ENCODE data around the gene TBCK. TPM values are rescaled to one million over a fixed set of nuclear protein-coding genes. Genes with fewer than 3 reads are reported as not detected.

The TBCK gene
- total and polyA plus RNA-seq, 9 of the 15 experiments (the other 6 are each of a cell fraction or from before 2014, with no cell fraction given) = 5.3 to 26.6 (median 16.2) TPM

- CTCF ChIA-PET (ENCODE audit: low intra/inter-chr PET ratio) = no interaction called here
- Histone ChIP-seq H3K27ac (ENCODE audit: extremely low read depth, low read depth, low read length) (no peak overlapping the region), H3K4me2 (ENCODE audit: insufficient read depth, low read length) (no peak overlapping the region), H3K4me1 (replicated peaks in 1 of 2; ENCODE audit: control insufficient read depth in 2 of 2, insufficient read depth in 2 of 2, low read length in 2 of 2) (no peaks in the 10 kb centered on the region), H3K4me3 (no peak overlapping the region), H3K27me3 (ENCODE audit: control insufficient read depth in 2 of 2, insufficient read depth in 2 of 2, low read length in 2 of 2) (no peaks in the 10 kb centered on the region), H3K9me3 (replicated peaks; ENCODE audit: control insufficient read depth, insufficient read depth, low read depth, low read length) (no peaks in the 10 kb centered on the region), H3K9ac (ENCODE audit: insufficient read depth in 1 of 2, low read depth in 2 of 2, low read length in 2 of 2) (no peak overlapping the region), H2AFZ (ENCODE audit: low read depth, low read length) (no peak overlapping the region), H4K20me1 (replicated peaks; ENCODE audit: control insufficient read depth, insufficient read depth, low read length) (no peaks in the 10 kb centered on the region), H3K79me2 (ENCODE audit: control insufficient read depth, insufficient read depth, low read length) (no peaks in the 10 kb centered on the region), H3K9me1 (ENCODE audit: control insufficient read depth, insufficient read depth, low read length) (no peaks in the 10 kb centered on the region), H3K36me3 (ENCODE audit: control insufficient read depth, insufficient read depth, low read length) (peaks cover 15% of the 10 kb centered on the region; the same call in 1 of the 3 replicates)
- BruUV-seq (replicated peaks) = no TSS peak
- intact Hi-C loops (cut with micrococcal nuclease) = no loop called here
- TF ChIP-seq MXD1 (CRISPR knock-in tag; IDR thresholded peaks at IDR 0.05; ENCODE audit: borderline replicate concordance, poor library complexity, severe bottlenecking) = no peak
- TF ChIP-seq TBL1XR1 (IDR thresholded peaks at IDR 0.05; ENCODE audit: low read length in 2 of 2) = no peak
- TF ChIP-seq ATF2 (CRISPR knock-in tag; IDR thresholded peaks at IDR 0.05) = no peak
- no peak for TF ChIP-seq NR2C1 (IDR thresholded peaks at IDR 0.05)
- no peak for TF ChIP-seq NR2C1 (tag; IDR thresholded peaks at IDR 0.05)
- no peak for TF ChIP-seq STAG1 (CRISPR knock-in tag; IDR thresholded peaks at IDR 0.05; ENCODE audit: borderline replicate concordance)
- TF ChIP-seq JUN (IDR thresholded peaks at IDR 0.05; ENCODE audit: borderline replicate concordance, low read depth, low read length) = no peak
- no peak for TF ChIP-seq JUN (CRISPR knock-in tag; IDR thresholded peaks at IDR 0.05; ENCODE audit: borderline replicate concordance)
- TF ChIP-seq NR1H2 (CRISPR knock-in tag; IDR thresholded peaks at IDR 0.05) = no peak
- no peak for TF ChIP-seq CCNT2 (IDR thresholded peaks at IDR 0.05; ENCODE audit: borderline replicate concordance, extremely low read depth, insufficient read length, low read depth, low read length)
- no peak for TF ChIP-seq ZNF644 (tag; IDR thresholded peaks at IDR 0.05; ENCODE audit: low read depth)
- no peak for TF ChIP-seq TCFL5 (CRISPR knock-in tag; conservative IDR thresholded peaks at IDR 0.05)
- no peak for TF ChIP-seq FOXJ2 (tag; IDR thresholded peaks at IDR 0.05)
- no peak for TF ChIP-seq MYNN (IDR thresholded peaks at IDR 0.05)
- no peak for TF ChIP-seq MYNN (CRISPR knock-in tag; IDR thresholded peaks at IDR 0.05)
- no peak for TF ChIP-seq ZNF41 (CRISPR knock-in tag; conservative IDR thresholded peaks at IDR 0.05)
- no peak for TF ChIP-seq ZNF277 (CRISPR knock-in tag; IDR thresholded peaks at IDR 0.05; ENCODE audit: borderline replicate concordance)
- no peak for TF ChIP-seq HLTF (IDR thresholded peaks at IDR 0.05)
- FAIRE-seq (no peak), DNase-seq (ENCODE audit: extremely low read depth in 1 of 4, low spot score in 3 of 4) (no peak), ATAC-seq (no peak)
- in situ Hi-C loops (cut with MboI) = loop anchor here (25.0 kb wide), 1 partner anchor 608 kb away; no protein-coding TSS in a partner anchor
- POLR2A ChIA-PET = no interaction called here
- WGBS (ENCODE audit: insufficient coverage, low coverage, missing lambda C conversion rate) = 100% methylated on average over 1 of the region's 1 CpG
Observed at GRCh38 chr4:106195435-106195950, 120.5 kb downstream of the TBCK start.

Measured in K562 (cell line).